Uterus (tissue), 4 donors: ENCODE data around the gene PTPRN2. TPM values are rescaled to one million over a fixed set of nuclear protein-coding genes. Genes with fewer than 3 reads are reported as not detected.

ENCODE experiments used
- DNase-seq, 2 donors: peaks; one replicate each; pipeline ENCODE4 v3.0.0-alpha.2; 2019 to 2020
- H3K27ac ChIP-seq, 2 donors: fragments of 200-600 bp; sonication (generic); 1 replicate in 1 of 2; 2 replicates in 1 of 2; pipeline ENCODE4 v1.5.1; 2016 to 2018
- H3K27me3 ChIP-seq, 2 donors: fragments of 200-600 bp; sonication (generic); one replicate each; pipeline ENCODE4 v1.5.1; 2018 to 2019; ENCODE audit warnings: control low read depth in 1 of 2
- H3K36me3 ChIP-seq, 2 donors: fragments of 200-600 bp; sonication (generic); one replicate each; pipeline ENCODE4 v1.5.1; 2019; ENCODE audit warnings: control low read depth in 1 of 2
- H3K4me1 ChIP-seq, 2 donors: fragments of 200-600 bp; sonication (generic); one replicate each; pipeline ENCODE4 v1.5.1; 2018 to 2019; ENCODE audit warnings: control low read depth in 1 of 2
- H3K4me3 ChIP-seq, 2 donors: fragments of 200-600 bp; sonication (generic); 1 replicate in 1 of 2; 2 replicates in 1 of 2; pipeline ENCODE4 v1.5.1; 2018 to 2019; ENCODE audit warnings: mild to moderate bottlenecking in 1 of 2
- H3K9me3 ChIP-seq, 2 donors: fragments of 200-600 bp; sonication (generic); one replicate each; pipeline ENCODE4 v1.5.1; 2019; ENCODE audit warnings: control low read depth in 1 of 2
- POLR2A ChIP-seq, 2 donors: fragments of 450-650 bp; IDR thresholded peaks; one replicate each; pipeline ENCODE4 v1.6.1; 2016; ENCODE audit warnings: antibody characterized with exemption in 2 of 2, mild to moderate bottlenecking in 1 of 2, moderate library complexity in 1 of 2
- intact Hi-C: fragments of 100-400 bp; cut with DNase I; formaldehyde crosslinking; loops from one replicate; pipeline ENCODE4 v1.15.1; 2023; ENCODE audit warnings: low total_unique reads
- total RNA-seq, 4 donors: library from RNA; depleted of rRNA in 3 of 4; stranded (reverse); fragments of >200 nt in 3 of 4; gene quantifications; one replicate each; pipeline versions ENCODE4 v1.1.0 to v1.2.4, GENCODE V29; 2014 to 2023
- TF ChIP-seq, protein P1 (sequence below), 4 experiments: fragments of 200-600 bp in 2 of 4; fragments of 450-650 bp in 2 of 4; sonication (generic) in 2 of 4; IDR thresholded peaks; one replicate each; pipeline ENCODE4 v1.5.1; 2016 to 2019; ENCODE audit warnings: antibody characterized with exemption in 4 of 4, mild to moderate bottlenecking in 2 of 4, moderate library complexity in 1 of 4
- donor health status: DM: yes; HTN: yes; CAD: no.

The PTPRN2 gene
- total RNA-seq, 4 donors from 2014 or later = 1.2 to 5.2 (median 2.3) TPM

DNA sequence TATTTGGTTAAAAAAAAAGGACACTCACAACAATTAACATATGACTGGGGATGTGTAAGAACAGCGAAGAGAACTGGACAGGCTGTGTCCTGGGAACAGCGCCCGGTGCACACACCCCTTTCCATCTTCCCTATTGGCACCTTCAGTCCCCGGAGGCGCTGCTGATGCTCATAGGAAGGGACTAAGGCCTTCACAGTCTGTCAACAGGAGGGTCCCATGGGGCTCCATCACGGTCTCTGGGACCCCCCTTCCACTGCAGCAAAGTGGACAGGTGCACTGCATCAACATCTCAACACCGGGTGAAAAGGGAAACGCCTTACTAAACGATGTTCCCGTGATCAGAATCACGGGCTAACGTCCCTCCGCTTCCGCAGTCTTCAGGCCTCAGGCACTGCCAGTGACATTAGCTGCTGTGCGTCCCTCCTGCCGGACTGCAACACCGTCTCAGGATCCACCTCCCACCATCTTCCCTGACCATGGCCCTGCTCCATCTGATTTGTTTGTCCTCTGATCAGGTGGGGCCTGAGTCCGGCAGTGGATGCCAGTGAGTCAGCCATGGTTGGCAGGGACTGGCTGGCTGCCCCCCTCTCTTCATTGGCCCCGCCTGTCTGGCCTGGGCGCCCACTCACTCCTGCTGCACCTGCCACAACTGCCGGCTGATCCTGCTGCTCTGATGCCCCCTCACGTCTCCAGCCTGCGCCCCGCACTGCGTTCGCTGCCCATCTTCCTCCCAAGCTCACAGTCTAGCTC is 636.1 kb downstream of the PTPRN2 start:
- TF ChIP-seq, protein P1, sequence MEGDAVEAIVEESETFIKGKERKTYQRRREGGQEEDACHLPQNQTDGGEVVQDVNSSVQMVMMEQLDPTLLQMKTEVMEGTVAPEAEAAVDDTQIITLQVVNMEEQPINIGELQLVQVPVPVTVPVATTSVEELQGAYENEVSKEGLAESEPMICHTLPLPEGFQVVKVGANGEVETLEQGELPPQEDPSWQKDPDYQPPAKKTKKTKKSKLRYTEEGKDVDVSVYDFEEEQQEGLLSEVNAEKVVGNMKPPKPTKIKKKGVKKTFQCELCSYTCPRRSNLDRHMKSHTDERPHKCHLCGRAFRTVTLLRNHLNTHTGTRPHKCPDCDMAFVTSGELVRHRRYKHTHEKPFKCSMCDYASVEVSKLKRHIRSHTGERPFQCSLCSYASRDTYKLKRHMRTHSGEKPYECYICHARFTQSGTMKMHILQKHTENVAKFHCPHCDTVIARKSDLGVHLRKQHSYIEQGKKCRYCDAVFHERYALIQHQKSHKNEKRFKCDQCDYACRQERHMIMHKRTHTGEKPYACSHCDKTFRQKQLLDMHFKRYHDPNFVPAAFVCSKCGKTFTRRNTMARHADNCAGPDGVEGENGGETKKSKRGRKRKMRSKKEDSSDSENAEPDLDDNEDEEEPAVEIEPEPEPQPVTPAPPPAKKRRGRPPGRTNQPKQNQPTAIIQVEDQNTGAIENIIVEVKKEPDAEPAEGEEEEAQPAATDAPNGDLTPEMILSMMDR (IDR thresholded peaks at IDR 0.05) = no peak
- no peak for TF ChIP-seq POLR2A (IDR thresholded peaks at IDR 0.05)
- no peak for DNase-seq
- no peak overlapping the region for H3K27ac ChIP-seq
- H3K36me3 ChIP-seq = no peaks in the 10 kb centered on the region
- H3K9me3 ChIP-seq = no peaks in the 10 kb centered on the region
- no peak overlapping the region for H3K4me3 ChIP-seq
- no peaks in the 10 kb centered on the region for H3K27me3 ChIP-seq
- no peaks in the 10 kb centered on the region for H3K4me1 ChIP-seq
- intact Hi-C loops = no loop called here

DNA sequence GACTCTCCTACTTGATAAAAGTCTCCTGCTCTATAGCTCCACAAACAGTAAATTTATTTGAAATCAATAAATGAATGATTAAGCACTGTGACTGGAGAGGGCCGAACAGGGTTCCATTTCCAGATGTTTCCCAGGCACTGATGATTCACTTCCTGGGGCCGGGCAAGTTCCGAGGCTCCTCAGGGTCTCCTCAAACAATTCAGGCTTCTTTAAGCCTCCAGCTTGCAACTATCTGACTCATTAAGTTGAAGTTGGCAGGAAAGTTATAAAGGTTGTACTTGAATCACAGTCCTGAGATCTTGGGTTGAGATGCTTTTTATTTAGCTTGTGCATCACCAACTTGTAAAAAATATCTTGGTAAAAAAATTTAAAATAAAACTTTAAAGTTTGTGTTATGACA is 637.9 kb downstream of the PTPRN2 start:
- Histone ChIP-seq H3K27ac (no peak overlapping the region), H3K36me3 (no peaks in the 10 kb centered on the region), H3K4me1 (no peaks in the 10 kb centered on the region), H3K27me3 (no peaks in the 10 kb centered on the region), H3K9me3 (no peaks in the 10 kb centered on the region), H3K4me3 (no peak overlapping the region)
- intact Hi-C loops = no loop called here
- TF ChIP-seq, protein P1 (IDR thresholded peaks at IDR 0.05) = no peak
- no peak for DNase-seq

DNA sequence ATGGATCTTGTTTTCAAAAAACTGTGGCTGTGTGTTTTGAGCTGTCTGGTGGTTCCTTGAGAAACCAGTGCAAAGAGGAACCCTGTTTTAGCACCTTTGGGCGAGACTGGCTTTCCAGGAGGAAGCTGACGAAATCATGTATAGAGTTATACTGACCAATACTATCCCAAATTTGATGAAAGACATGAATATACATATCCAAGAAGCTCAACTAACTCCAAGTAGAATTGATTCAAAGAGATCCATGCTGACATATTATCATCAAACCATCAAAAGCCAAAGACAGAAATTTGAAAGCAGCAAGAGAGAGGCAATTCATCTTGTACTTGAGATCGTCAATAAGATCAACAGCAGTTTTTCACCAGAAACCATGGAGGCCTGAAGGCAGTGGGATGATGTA is 640.1 kb downstream of the PTPRN2 start:
- intact Hi-C loops = no loop called here

DNA sequence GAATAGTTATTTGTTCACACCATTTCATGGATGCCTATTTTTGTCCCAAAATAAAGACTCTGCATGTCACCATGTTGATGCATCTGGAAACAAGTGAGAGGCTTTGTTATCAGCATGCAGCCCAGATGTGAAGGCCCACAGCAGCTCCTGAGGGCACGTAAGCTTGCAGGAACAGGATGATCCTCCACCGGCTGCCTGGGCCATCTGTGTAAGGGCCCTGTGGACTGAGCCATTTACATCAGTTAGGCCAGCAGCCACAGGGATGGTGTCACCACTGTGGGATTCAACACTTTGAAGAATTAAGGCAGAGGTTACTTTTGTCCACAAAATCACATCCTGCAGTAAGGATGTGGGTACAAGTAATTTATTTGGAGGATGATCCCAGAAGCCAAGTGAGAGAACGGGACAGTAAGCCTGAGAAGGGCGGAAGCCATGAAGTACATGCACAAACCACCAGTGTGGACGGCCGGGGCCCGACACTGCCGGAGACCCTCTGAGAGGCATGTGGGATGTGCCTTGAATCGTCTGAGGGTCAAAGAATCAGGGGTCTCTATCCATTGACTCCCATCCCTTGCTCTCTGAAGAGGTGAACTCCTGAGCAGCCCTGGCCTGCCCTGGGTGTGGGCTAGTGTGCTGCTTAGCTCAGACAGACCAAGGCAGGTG is 641.1 kb downstream of the PTPRN2 start:
- intact Hi-C loops = no loop called here
- no peaks in the 10 kb centered on the region for H3K9me3 ChIP-seq
- H3K27me3 ChIP-seq = no peaks in the 10 kb centered on the region
- TF ChIP-seq POLR2A (IDR thresholded peaks at IDR 0.05) = no peak
- TF ChIP-seq, protein P1 (IDR thresholded peaks at IDR 0.05) = no peak
- no peak for DNase-seq
- no peak overlapping the region for H3K27ac ChIP-seq
- no peaks in the 10 kb centered on the region for H3K36me3 ChIP-seq
- no peaks in the 10 kb centered on the region for H3K4me1 ChIP-seq
- H3K4me3 ChIP-seq = no peak overlapping the region

More for the DNA sequence above, 640.1 kb downstream of the PTPRN2 start:
- DNase-seq = no peak
- Histone ChIP-seq H3K4me3 (no peak overlapping the region), H3K4me1 (no peaks in the 10 kb centered on the region), H3K27me3 (no peaks in the 10 kb centered on the region), H3K9me3 (no peaks in the 10 kb centered on the region), H3K36me3 (no peaks in the 10 kb centered on the region), H3K27ac (no peak overlapping the region)
- TF ChIP-seq, protein P1 (IDR thresholded peaks at IDR 0.05) = no peak
- TF ChIP-seq POLR2A (IDR thresholded peaks at IDR 0.05) = no peak

DNA sequence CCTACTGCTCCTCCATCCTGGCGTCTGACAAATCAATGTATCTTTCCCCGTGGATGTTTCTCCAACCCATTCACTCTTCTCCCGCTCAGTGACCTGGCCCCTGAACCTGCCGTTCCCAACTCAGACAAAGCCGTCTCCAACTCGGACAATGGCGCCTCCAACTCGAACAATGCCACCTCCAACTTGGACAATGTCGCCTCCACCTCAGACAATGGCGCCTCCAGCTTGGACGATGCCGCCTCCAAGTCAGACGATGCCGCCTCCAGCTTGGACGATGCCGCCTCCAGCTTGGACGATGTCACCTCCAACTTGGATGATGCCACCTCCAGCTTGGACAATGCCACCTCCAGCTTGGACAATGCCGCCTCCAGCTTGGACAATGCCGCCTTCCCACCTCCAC is 642.2 kb downstream of the PTPRN2 start:
- Histone ChIP-seq H3K27me3 (no peaks in the 10 kb centered on the region), H3K9me3 (no peaks in the 10 kb centered on the region), H3K4me1 (no peaks in the 10 kb centered on the region), H3K4me3 (no peak overlapping the region), H3K36me3 (no peaks in the 10 kb centered on the region), H3K27ac (no peak overlapping the region)
- no peak for DNase-seq
- TF ChIP-seq POLR2A (IDR thresholded peaks at IDR 0.05) = no peak
- TF ChIP-seq, protein P1 (IDR thresholded peaks at IDR 0.05) = no peak
- intact Hi-C loops = no loop called here
